GM19193 (cell line): ENCODE measurements around the gene ZNF574.
A peak's percentile ranks its signal among the peaks of the same experiment; 100 is the strongest.

Experiments
- POLR2A ChIP-seq: IDR thresholded peaks from 4 replicates; pipeline ENCODE4 v1.6.1; 2011; ENCODE audit not compliant: insufficient read depth, insufficient read length; ENCODE audit errors: extremely low read depth

The ZNF574 gene

GRCh38 chr19:42122691-42123607 lies 47.0 kb downstream of the ZNF574 start:
- peak; percentile 57 for TF ChIP-seq POLR2A

DNA sequence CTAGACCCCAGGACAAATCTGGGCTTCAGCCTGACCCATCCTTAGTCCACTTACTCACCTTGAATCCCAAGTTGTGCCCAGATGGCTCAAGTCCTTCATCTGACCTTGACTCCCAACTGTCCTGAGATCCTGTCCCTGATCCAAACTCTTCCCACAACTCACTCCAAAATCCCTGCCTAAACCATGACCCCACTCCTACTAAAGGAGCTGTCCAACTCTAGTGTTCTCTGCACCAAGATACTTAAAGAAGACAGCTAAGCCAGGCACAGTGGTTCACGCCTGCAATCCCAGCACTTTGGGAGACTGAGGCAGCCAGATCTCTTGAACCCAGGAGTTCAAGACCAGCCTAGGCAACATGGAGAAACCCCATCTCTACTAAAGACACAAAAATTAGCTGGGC lies 47.8 kb downstream of the ZNF574 start:
- TF ChIP-seq POLR2A = no peak

DNA sequence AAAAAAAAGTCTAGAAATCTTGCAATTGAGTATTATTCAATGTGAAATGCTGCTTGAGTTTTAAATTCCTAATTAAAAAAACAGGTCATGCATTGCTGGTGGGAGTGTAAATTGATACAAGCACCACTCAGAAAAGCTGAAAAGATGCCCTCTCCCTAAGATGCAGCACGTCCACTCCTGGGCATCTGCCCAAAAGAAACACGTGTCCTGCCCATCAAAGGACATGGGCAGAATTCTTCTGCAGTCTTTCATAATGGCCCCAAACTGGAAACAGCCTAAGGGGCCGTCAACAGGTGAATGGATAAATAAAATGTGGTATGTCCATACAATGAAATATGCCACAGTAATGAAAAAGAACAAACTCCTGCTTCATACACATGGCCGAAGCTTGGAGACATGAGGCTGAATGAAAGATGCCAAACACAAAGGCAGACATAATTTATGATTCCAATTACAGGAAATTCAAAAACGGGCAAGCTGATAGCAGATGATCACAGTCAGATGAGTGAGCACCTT lies 48.5 kb downstream of the ZNF574 start:
- no peak for TF ChIP-seq POLR2A

GRCh38 chr19:42125536-42125935 lies 49.6 kb downstream of the ZNF574 start:
- no peak for TF ChIP-seq POLR2A

DNA sequence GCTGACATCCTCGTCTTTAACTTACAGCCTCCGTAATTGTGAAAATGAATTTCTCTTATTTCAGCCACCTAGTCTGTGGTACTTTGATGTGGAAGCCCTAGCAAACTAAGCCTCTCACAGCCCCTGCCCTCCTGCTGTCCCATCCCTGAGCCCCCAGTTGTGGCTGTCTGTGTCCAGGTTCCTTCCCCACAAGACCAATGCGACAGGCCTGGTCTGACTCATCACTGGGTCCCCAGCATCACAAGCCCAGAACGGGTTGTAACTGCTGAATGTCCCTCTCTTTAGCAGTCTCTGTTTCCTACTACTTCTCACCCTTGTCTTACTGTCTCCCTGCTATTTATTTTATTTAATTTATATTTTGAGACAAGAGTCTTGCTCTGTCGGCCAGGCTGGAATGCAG lies 50.6 kb downstream of the ZNF574 start:
- TF ChIP-seq POLR2A = no peak

GRCh38 chr19:42129399-42130253 lies 53.7 kb downstream of the ZNF574 start:
- peak; percentile 61 for TF ChIP-seq POLR2A

DNA sequence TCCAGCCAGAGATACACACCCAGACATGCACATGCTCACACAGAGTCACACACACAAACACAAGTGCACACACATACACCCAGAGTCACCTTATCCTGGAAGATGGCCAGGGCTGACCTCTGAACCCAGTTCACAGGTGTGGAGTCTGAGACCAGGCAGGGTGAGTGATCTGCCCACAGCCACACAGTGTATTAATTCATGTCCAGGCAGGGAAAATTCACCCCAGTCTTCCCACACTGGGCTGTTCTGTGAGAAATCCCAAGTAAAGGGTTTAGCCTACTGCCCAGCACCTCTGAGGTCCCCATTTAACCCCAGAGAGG lies 54.2 kb downstream of the ZNF574 start:
- TF ChIP-seq POLR2A = no peak
